Neuronal stem cell (in vitro differentiated cells): ENCODE results near the gene POC1A.

Experiments used
- DNase-seq: peaks from one replicate; pipeline ENCODE4 v3.0.0-alpha.2; 2013; ENCODE audit warnings: low spot score
- H2AFZ ChIP-seq: one replicate; pipeline ENCODE4 v1.6.1; 2013; ENCODE audit warnings: mild to moderate bottlenecking, low read length, inconsistent platforms
- H2AK5ac ChIP-seq: 2 replicates; pipeline ENCODE4 v1.6.1; 2013; ENCODE audit warnings: low read depth, mild to moderate bottlenecking, inconsistent platforms, low read length, moderate library complexity, mixed read lengths
- H2BK120ac ChIP-seq: 2 replicates; pipeline ENCODE4 v1.6.1; 2013; ENCODE audit warnings: low read depth, mild to moderate bottlenecking, inconsistent platforms, low read length, moderate library complexity, mixed read lengths
- H2BK12ac ChIP-seq: one replicate; pipeline ENCODE4 v1.6.1; 2013; ENCODE audit warnings: low read length, inconsistent platforms
- H2BK15ac ChIP-seq: 2 replicates; pipeline ENCODE4 v1.6.1; 2013; ENCODE audit warnings: mild to moderate bottlenecking, low read length, inconsistent platforms, mixed read lengths
- H2BK5ac ChIP-seq: one replicate; pipeline ENCODE4 v1.6.1; 2013; ENCODE audit warnings: inconsistent platforms, mild to moderate bottlenecking, low read length, moderate library complexity
- H3K14ac ChIP-seq: one replicate; pipeline ENCODE4 v1.6.1; 2013; ENCODE audit warnings: low read length, inconsistent platforms
- H3K18ac ChIP-seq: 2 replicates; pipeline ENCODE4 v1.6.1; 2013; ENCODE audit warnings: low read length, inconsistent platforms
- H3K23ac ChIP-seq: 2 replicates; pipeline ENCODE4 v1.6.1; 2013; ENCODE audit warnings: low read depth, mild to moderate bottlenecking, mixed read lengths, low read length, inconsistent platforms; ENCODE audit not compliant: poor library complexity
- H3K27ac ChIP-seq: replicated peaks from 3 replicates; pipeline ENCODE4 v1.5.1; 2013; ENCODE audit warnings: low read length, inconsistent platforms
- H3K27me3 ChIP-seq, 3 experiments: 2 replicates each; pipeline ENCODE4 v1.6.1; 2013; ENCODE audit warnings: low read length in 3 of 3, mild to moderate bottlenecking in 2 of 3, inconsistent platforms in 1 of 3, low read depth in 1 of 3, mixed read lengths in 1 of 3, moderate library complexity in 1 of 3; ENCODE audit not compliant: control insufficient read depth in 3 of 3, insufficient read depth in 3 of 3
- H3K36me3 ChIP-seq, 2 donors: replicated peaks in 1 of 2; 2 replicates each; pipeline ENCODE4 v1.6.1; 2013; ENCODE audit warnings: low read length in 2 of 2; ENCODE audit not compliant: control insufficient read depth in 2 of 2, insufficient read depth in 2 of 2
- H3K4ac ChIP-seq: 2 replicates; pipeline ENCODE4 v1.6.1; 2013; ENCODE audit warnings: inconsistent platforms, mild to moderate bottlenecking, low read length, moderate library complexity
- H3K4me1 ChIP-seq, 2 donors: 1 replicate in 1 of 2; 2 replicates in 1 of 2; pipeline ENCODE4 v1.6.1; 2013; ENCODE audit warnings: low read length in 2 of 2, low read depth in 1 of 2; ENCODE audit not compliant: control insufficient read depth in 2 of 2, insufficient read depth in 1 of 2
- H3K4me2 ChIP-seq: one replicate; pipeline ENCODE4 v1.6.1; 2013; ENCODE audit warnings: mild to moderate bottlenecking, low read length, inconsistent platforms; ENCODE audit not compliant: insufficient read depth, poor library complexity, severe bottlenecking
- H3K4me3 ChIP-seq, 2 donors: 2 replicates each; pipeline ENCODE4 v1.5.1; 2013; ENCODE audit warnings: low read length in 2 of 2, mild to moderate bottlenecking in 2 of 2, inconsistent platforms in 1 of 2, moderate library complexity in 1 of 2
- H3K79me1 ChIP-seq: one replicate; pipeline ENCODE4 v1.6.1; 2013; ENCODE audit warnings: low read depth, mild to moderate bottlenecking, inconsistent platforms, low read length, moderate library complexity
- H3K9ac ChIP-seq: one replicate; pipeline ENCODE4 v1.6.1; 2013; ENCODE audit warnings: mild to moderate bottlenecking, low read depth, low read length, inconsistent platforms; ENCODE audit not compliant: poor library complexity
- H3K9me3 ChIP-seq, 2 donors: replicated peaks in 1 of 2; 2 replicates each; pipeline versions ENCODE3 to v1.6.1; 2013; ENCODE audit warnings: low read length in 2 of 2, mild to moderate bottlenecking in 2 of 2, inconsistent platforms in 1 of 2, low read depth in 1 of 2, mixed read lengths in 1 of 2, moderate library complexity in 1 of 2; ENCODE audit not compliant: control insufficient read depth in 2 of 2, insufficient read depth in 1 of 2
- H4K8ac ChIP-seq: one replicate; pipeline ENCODE4 v1.6.1; 2013; ENCODE audit warnings: low read depth, mild to moderate bottlenecking, inconsistent platforms, low read length, moderate library complexity
- H4K91ac ChIP-seq: one replicate; pipeline ENCODE4 v1.6.1; 2013; ENCODE audit warnings: low read length, low read depth, mild to moderate bottlenecking, inconsistent platforms; ENCODE audit not compliant: poor library complexity
- WGBS, 2 donors: extraction: QIAGEN DNeasy Blood & Tissue Kit; methylation state at CpG; one replicate each; pipeline ENCODE4 v1.1.7; 2013; ENCODE audit warnings: missing lambda C conversion rate in 2 of 2, mixed read lengths in 1 of 2; ENCODE audit not compliant: insufficient read length in 2 of 2, insufficient replicate concordance in 1 of 2; ENCODE audit errors: extremely low coverage in 2 of 2; 5-methylcytosine and 5-hydroxymethylcytosine counted together

The POC1A gene

DNA sequence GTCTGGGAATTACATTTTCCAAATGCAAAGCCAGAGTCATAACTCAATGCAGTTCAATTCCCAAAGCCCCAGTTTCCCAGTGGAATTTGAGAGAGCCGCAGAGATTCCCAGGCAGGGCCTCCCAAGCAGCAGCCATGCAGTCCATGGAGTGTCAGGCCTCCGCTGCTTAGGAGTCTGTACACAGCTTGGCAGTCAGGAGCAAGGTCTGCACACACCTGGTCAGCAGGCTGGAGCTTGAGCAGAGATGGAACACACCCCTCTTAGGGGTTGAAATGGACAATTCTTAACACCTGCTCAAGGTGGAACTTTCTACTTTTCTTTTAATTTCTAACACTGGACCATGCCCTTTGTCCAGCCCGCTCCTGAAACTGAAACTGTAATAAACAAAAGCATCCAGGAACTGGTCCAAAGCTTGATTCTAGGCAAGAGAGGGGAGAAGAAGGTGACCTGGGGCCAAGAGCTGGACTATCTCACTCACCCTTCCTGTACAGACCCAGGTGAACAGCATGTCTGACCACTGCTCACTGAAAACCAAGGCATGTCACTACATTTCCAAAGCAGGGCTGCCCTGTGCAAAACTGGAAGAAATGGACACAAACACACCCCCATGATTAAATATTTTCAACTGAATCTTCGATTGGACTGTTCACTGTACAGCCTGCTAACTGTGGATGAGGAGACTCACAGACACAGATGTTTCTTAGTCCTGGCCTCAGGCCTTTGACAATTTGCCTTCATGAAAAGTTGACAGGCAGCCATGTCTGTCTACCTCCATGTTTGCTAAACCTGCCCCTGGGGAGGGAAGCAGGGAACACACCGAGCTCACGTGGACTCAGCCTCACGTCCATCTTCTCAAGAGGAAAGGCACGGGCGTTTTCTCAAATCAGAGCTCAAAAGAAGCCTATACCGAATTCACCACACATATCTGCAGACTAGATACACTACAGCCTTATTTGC is 49.3 kb downstream of the POC1A start:
- Histone ChIP-seq H4K8ac (no peak overlapping the region), H3K9me3 (peaks cover 0 to 20% of the 10 kb centered on the region in 2 donors), H2BK5ac (no peak overlapping the region), H3K4me1 (peaks cover 0 to 2% of the 10 kb centered on the region in 2 donors), H2AK5ac (no peak overlapping the region), H2AFZ (no peak overlapping the region), H3K9ac (no peak overlapping the region), H2BK120ac (no peak overlapping the region), H2BK15ac (no peak overlapping the region), H3K4me2 (no peak overlapping the region), H3K36me3 (peaks cover 11 to 57% of the 10 kb centered on the region in 2 donors), H3K18ac (no peak overlapping the region), H3K4ac (no peak overlapping the region), H3K27me3 (no peaks in the 10 kb centered on the region), H3K23ac (no peak overlapping the region), H3K79me1 (no peaks in the 10 kb centered on the region), H4K91ac (no peak overlapping the region), H3K4me3 (no peak overlapping the region), H2BK12ac (no peak overlapping the region), H3K14ac (no peak overlapping the region), H3K27ac (no peak overlapping the region)
- WGBS, 2 donors: no CpG with 5 or more reads among the region's 10 CpGs
- no peak for DNase-seq

GRCh38 chr3:52102934-52103333 is 51.3 kb downstream of the POC1A start:
- peaks cover 0 to 20% of the 10 kb centered on the region in 2 donors for H3K9me3 ChIP-seq
- H3K4me2 ChIP-seq: no peak overlapping the region
- no peak overlapping the region for H2BK12ac ChIP-seq
- no peak overlapping the region for H3K14ac ChIP-seq
- H2BK15ac ChIP-seq: no peak overlapping the region
- H2AK5ac ChIP-seq: no peak overlapping the region
- H3K4me1 ChIP-seq: no peaks in the 10 kb centered on the region
- no peak overlapping the region for H3K4me3 ChIP-seq
- no peaks in the 10 kb centered on the region for H3K79me1 ChIP-seq
- no peak overlapping the region for H4K8ac ChIP-seq
- H3K36me3 ChIP-seq: peaks cover 5 to 55% of the 10 kb centered on the region in 2 donors
- no peak overlapping the region for H2BK120ac ChIP-seq
- WGBS, 2 donors: no CpG with 5 or more reads among the region's 4 CpGs
- no peaks in the 10 kb centered on the region for H3K27me3 ChIP-seq
- no peak overlapping the region for H2BK5ac ChIP-seq
- no peak overlapping the region for H3K18ac ChIP-seq
- H3K9ac ChIP-seq: no peak overlapping the region
- H3K4ac ChIP-seq: no peak overlapping the region
- no peak overlapping the region for H3K27ac ChIP-seq
- no peak overlapping the region for H2AFZ ChIP-seq
- H3K23ac ChIP-seq: no peak overlapping the region
- no peak for DNase-seq
- no peak overlapping the region for H4K91ac ChIP-seq

DNA sequence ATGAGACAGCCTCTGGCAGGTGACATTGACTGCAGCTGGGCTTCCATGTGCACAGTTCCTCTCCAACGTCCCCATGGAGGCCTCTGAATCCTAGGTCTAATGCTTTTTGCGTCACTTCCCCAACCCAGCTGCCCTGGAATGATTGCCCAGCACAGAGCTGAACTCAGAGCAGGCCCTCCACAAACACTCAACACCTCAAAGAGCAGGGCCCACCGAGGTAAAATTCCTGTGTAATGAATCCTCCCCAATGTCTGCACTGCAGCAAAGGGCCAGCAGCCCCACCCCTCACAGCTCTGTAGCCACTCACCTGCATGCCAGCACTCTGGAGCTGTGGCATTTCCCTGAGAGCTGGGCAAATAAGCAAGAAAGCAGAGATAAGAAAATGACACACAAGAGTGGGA is 55.2 kb downstream of the POC1A start:
- Histone ChIP-seq H4K91ac (no peak overlapping the region), H3K27ac (no peak overlapping the region)

GRCh38 chr3:52097851-52098507 is 56.2 kb downstream of the POC1A start:
- no peak overlapping the region for H3K27ac ChIP-seq
- H3K14ac ChIP-seq: no peak overlapping the region
- no peak overlapping the region for H3K18ac ChIP-seq
- no peak overlapping the region for H2BK120ac ChIP-seq
- no peak for DNase-seq
- no peaks in the 10 kb centered on the region for H3K27me3 ChIP-seq
- H3K23ac ChIP-seq: no peak overlapping the region
- no peaks in the 10 kb centered on the region for H3K79me1 ChIP-seq
- H2AFZ ChIP-seq: no peak overlapping the region
- no peak overlapping the region for H2BK12ac ChIP-seq
- no CpG with 5 or more reads among the region's 2 CpGs for WGBS, 2 donors
- no peak overlapping the region for H3K4me3 ChIP-seq
- H4K91ac ChIP-seq: no peak overlapping the region
- no peak overlapping the region for H2AK5ac ChIP-seq
- no peak overlapping the region for H3K9ac ChIP-seq
- no peak overlapping the region for H4K8ac ChIP-seq
- no peaks in the 10 kb centered on the region for H3K4me1 ChIP-seq
- no peak overlapping the region for H2BK5ac ChIP-seq
- H3K36me3 ChIP-seq: peaks cover 12 to 68% of the 10 kb centered on the region in 2 donors
- no peak overlapping the region for H3K4me2 ChIP-seq
- no peak overlapping the region for H2BK15ac ChIP-seq
- peaks cover 0 to 18% of the 10 kb centered on the region in 2 donors for H3K9me3 ChIP-seq
- H3K4ac ChIP-seq: no peak overlapping the region

More for the DNA sequence above, 55.2 kb downstream of the POC1A start:
- Histone ChIP-seq H3K14ac (no peak overlapping the region), H2BK5ac (no peak overlapping the region), H3K9me3 (peaks cover 0 to 18% of the 10 kb centered on the region in 2 donors), H3K4ac (no peak overlapping the region), H3K36me3 (peaks cover 12 to 60% of the 10 kb centered on the region in 2 donors), H3K79me1 (no peaks in the 10 kb centered on the region), H3K4me2 (no peak overlapping the region), H3K18ac (no peak overlapping the region), H3K4me3 (no peak overlapping the region), H2AK5ac (no peak overlapping the region), H3K23ac (no peak overlapping the region), H2BK12ac (no peak overlapping the region), H2AFZ (no peak overlapping the region), H3K9ac (no peak overlapping the region), H4K8ac (no peak overlapping the region), H3K4me1 (no peaks in the 10 kb centered on the region), H2BK15ac (no peak overlapping the region), H2BK120ac (no peak overlapping the region), H3K27me3 (no peaks in the 10 kb centered on the region)
- WGBS, 2 donors: no CpG with 5 or more reads among the region's 3 CpGs
- no peak for DNase-seq
